Hepatocyte (in vitro differentiated cells): ENCODE results near the gene S100Z. TPM values are rescaled to one million over a fixed set of nuclear protein-coding genes. Genes with fewer than 3 reads are reported as not detected.
"Not testable (repeated sequence)": the region's sequence is repeated elsewhere in the genome, so short reads cannot be mapped to it uniquely, and the experiment has no call there.

Experiments
- DNase-seq: peaks from one replicate; pipeline ENCODE4 v3.0.0-alpha.2; 2016; ENCODE audit warnings: low spot score
- H2AFZ ChIP-seq: fragments of 200-600 bp; sonication (generic); 2 replicates; pipeline ENCODE4 v1.6.0; 2016; ENCODE audit warnings: antibody characterized with exemption, mild to moderate bottlenecking
- H3K27ac ChIP-seq: fragments of 200-600 bp; sonication (generic); 2 replicates; pipeline ENCODE4 v1.5.1; 2016; ENCODE audit warnings: mild to moderate bottlenecking
- H3K27me3 ChIP-seq: fragments of 200-600 bp; sonication (generic); 2 replicates; pipeline ENCODE4 v1.6.1; 2016
- H3K36me3 ChIP-seq: fragments of 200-600 bp; sonication (generic); replicated peaks from 2 replicates; pipeline ENCODE4 v1.5.1; 2016; ENCODE audit warnings: low read depth; ENCODE audit not compliant: insufficient read depth
- H3K4me1 ChIP-seq: fragments of 200-600 bp; sonication (generic); 2 replicates; pipeline ENCODE4 v1.5.1; 2016; ENCODE audit warnings: mild to moderate bottlenecking, moderate library complexity; ENCODE audit not compliant: insufficient read depth
- H3K4me2 ChIP-seq: fragments of 200-600 bp; sonication (generic); 2 replicates; pipeline ENCODE4 v1.6.0; 2016
- H3K4me3 ChIP-seq: fragments of 200-600 bp; sonication (generic); 2 replicates; pipeline ENCODE4 v1.5.1; 2016; ENCODE audit warnings: mild to moderate bottlenecking
- H3K79me2 ChIP-seq: fragments of 200-600 bp; sonication (generic); 2 replicates; pipeline ENCODE4 v1.6.0; 2017; ENCODE audit warnings: mild to moderate bottlenecking
- H3K9me2 ChIP-seq: fragments of 200-600 bp; sonication (generic); replicated peaks from 2 replicates; pipeline ENCODE4 v1.6.0; 2017; ENCODE audit warnings: mild to moderate bottlenecking; ENCODE audit not compliant: insufficient read depth
- H3K9me3 ChIP-seq: fragments of 200-600 bp; sonication (generic); 2 replicates; pipeline ENCODE4 v1.5.1; 2016; ENCODE audit warnings: low read depth, mild to moderate bottlenecking
- H4K20me1 ChIP-seq: fragments of 200-600 bp; sonication (generic); 2 replicates; pipeline ENCODE4 v1.6.0; 2016; ENCODE audit warnings: mild to moderate bottlenecking; ENCODE audit not compliant: insufficient read depth, poor library complexity, severe bottlenecking
- CTCF ChIP-seq: fragments of 200-600 bp; sonication (generic); IDR thresholded peaks from 2 replicates; pipeline ENCODE4 v1.5.1; 2016; ENCODE audit warnings: antibody characterized with exemption, mild to moderate bottlenecking; ENCODE audit not compliant: poor library complexity
- EZH2 ChIP-seq: fragments of 200-600 bp; sonication (generic); IDR thresholded peaks from 2 replicates; pipeline ENCODE4 v1.6.1; 2016; ENCODE audit warnings: antibody characterized with exemption, mild to moderate bottlenecking, borderline replicate concordance
- EZH2phosphoT487 ChIP-seq: fragments of 200-600 bp; sonication (generic); IDR thresholded peaks from one replicate; pipeline ENCODE4 v1.6.1; 2018; ENCODE audit warnings: antibody characterized with exemption, mild to moderate bottlenecking, low read depth, moderate library complexity; ENCODE audit not compliant: unreplicated experiment, severe bottlenecking
- WGBS: methylation state at CpG from one replicate; pipeline ENCODE4 v1.1.6; 2016; ENCODE audit warnings: low lambda C conversion rate; ENCODE audit errors: missing lambda C conversion rate; 5-methylcytosine and 5-hydroxymethylcytosine counted together
- polyA plus RNA-seq: library from polyadenylated mRNA; unstranded; fragments of >200 nt; fragmentation: Nextera tagmentation; extraction: Ambion mirVana; gene quantifications from 2 replicates; pipeline ENCODE4 v1.2.1, GENCODE V29; 2016
- total RNA-seq: library from RNA; depleted of rRNA; stranded (reverse); fragments of >200 nt; gene quantifications from 2 replicates; pipeline ENCODE4 v1.2.3, GENCODE V29; 2014

S100Z gene
- total and polyA plus RNA-seq, 2 experiments from 2014 or later = 0.51 to 1.4 TPM

DNA sequence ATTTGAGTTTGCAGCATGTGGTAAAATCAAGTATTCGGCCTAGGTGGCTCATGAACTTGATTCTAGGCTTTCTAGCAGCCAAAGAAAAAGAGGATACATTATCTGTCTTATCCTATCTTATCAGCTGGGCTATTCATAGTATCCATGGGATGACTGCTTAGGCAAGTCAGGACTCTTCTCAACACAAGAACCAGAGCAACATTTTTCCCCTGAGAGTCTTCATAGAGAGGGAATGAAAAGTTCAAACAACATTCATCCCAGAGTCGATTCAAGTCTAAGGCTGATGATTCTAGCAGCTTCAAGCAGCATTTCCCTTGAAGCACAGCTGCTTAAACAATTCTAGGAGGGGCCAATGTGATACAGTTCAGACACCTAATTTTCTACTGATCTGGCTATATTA lies 3.0 kb downstream of the S100Z start:
- H3K9me2 ChIP-seq = no peaks in the 10 kb centered on the region
- H3K4me2 ChIP-seq = no peak overlapping the region
- H3K36me3 ChIP-seq = no peaks in the 10 kb centered on the region
- TF ChIP-seq EZH2 (no peak), EZH2phosphoT487 (no peak), CTCF (no peak)
- H3K27ac ChIP-seq = no peak overlapping the region
- H3K27me3 ChIP-seq = no peaks in the 10 kb centered on the region
- H4K20me1 ChIP-seq = no peaks in the 10 kb centered on the region
- H2AFZ ChIP-seq = no peak overlapping the region
- no peaks in the 10 kb centered on the region for H3K9me3 ChIP-seq
- no peak overlapping the region for H3K4me3 ChIP-seq
- WGBS = 60% methylated on average over 2 of the region's 2 CpGs
- H3K4me1 ChIP-seq = peaks cover 7% of the 10 kb centered on the region
- H3K79me2 ChIP-seq = no peaks in the 10 kb centered on the region
- DNase-seq = no peak

DNA sequence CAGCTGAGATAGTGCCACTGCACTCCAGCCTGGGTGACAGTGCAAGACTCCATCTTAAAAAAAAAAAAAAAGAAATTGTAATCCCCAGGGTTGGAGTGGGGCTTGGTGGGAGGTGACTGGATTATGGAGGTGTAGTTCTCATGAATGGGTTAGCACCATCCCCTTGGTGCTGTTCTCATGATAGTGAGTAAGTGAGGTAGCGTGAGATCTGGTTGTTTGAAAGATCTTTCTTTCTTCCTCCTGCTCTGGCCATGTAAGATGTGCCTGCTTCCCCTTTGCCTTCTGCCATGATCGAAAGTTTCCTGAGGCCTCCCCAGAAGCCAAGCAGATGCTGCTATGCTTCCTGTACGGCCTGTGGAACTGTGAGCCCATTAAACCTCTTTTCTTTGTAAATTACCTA lies 3.9 kb downstream of the S100Z start:
- not testable (repeated sequence) for H2AFZ ChIP-seq, H3K27me3 ChIP-seq, H3K27ac ChIP-seq, H3K9me2 ChIP-seq, H3K79me2 ChIP-seq, H4K20me1 ChIP-seq, H3K36me3 ChIP-seq, H3K4me3 ChIP-seq, DNase-seq, H3K4me1 ChIP-seq, H3K4me2 ChIP-seq, H3K9me3 ChIP-seq
- 93% methylated on average over 3 of the region's 3 CpGs for WGBS

DNA sequence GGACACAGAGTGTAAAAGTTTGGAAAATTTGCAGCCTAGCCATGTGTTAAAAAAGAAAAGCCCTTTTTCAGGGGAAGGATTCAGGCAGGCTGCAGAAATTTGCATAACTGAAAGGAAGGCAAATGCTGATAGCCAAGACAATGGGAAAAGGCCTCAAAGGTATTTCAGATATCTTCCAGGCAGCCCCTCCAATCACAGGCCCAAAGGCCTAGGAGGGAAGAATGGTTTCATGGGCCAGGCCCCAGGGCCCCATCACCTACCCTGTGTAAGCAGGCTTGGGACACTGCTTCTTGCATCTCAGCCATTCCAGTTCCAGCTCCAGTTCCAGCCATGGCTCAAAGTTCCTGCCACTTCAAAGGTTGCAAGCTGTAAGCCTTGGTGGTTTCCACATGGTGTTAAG lies 4.8 kb downstream of the S100Z start:
- TF ChIP-seq EZH2 (no peak), EZH2phosphoT487 (no peak), CTCF (no peak)
- no peak overlapping the region for H3K27ac ChIP-seq
- H2AFZ ChIP-seq = no peak overlapping the region
- H3K9me2 ChIP-seq = no peaks in the 10 kb centered on the region
- no peaks in the 10 kb centered on the region for H3K36me3 ChIP-seq
- H4K20me1 ChIP-seq = no peaks in the 10 kb centered on the region
- H3K79me2 ChIP-seq = no peaks in the 10 kb centered on the region
- H3K4me2 ChIP-seq = no peak overlapping the region
- H3K4me1 ChIP-seq = peaks cover 7% of the 10 kb centered on the region
- no peaks in the 10 kb centered on the region for H3K9me3 ChIP-seq
- DNase-seq = no peak
- no peak overlapping the region for H3K4me3 ChIP-seq
- no peaks in the 10 kb centered on the region for H3K27me3 ChIP-seq

DNA sequence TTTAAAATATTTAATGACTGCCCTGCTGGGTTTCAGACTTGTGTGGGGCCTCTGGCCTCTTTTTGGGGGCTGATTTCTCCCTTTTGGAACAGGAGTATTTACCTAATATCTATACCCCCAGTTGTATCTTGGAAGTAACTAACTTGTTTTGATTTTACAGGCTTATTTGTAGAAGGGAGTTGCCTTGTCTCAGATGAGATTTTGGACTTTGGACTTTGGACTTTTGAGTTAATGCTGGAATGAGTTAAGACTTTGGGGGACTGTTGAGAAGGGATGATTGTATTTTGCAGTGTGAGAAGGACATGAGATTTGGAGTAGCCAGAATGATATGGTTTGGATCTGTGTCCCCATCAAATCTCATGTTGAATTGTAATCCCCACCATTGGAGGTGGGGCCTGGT lies 5.7 kb downstream of the S100Z start:
- H3K9me3 ChIP-seq, H3K4me1 ChIP-seq, H3K79me2 ChIP-seq, H3K36me3 ChIP-seq, H3K9me2 ChIP-seq, DNase-seq, H3K4me2 ChIP-seq, H3K27ac ChIP-seq, H2AFZ ChIP-seq, H3K27me3 ChIP-seq, H3K4me3 ChIP-seq, H4K20me1 ChIP-seq: not testable (repeated sequence)

GRCh38 chr5:76855961-76856360 lies 6.1 kb downstream of the S100Z start:
- H3K9me3 ChIP-seq = no peaks in the 10 kb centered on the region
- TF ChIP-seq CTCF = no peak
- TF ChIP-seq EZH2phosphoT487 = no peak
- TF ChIP-seq EZH2 = no peak
- no peaks in the 10 kb centered on the region for H3K79me2 ChIP-seq
- no peaks in the 10 kb centered on the region for H3K9me2 ChIP-seq
- H3K4me1 ChIP-seq = peaks cover 7% of the 10 kb centered on the region
- H3K36me3 ChIP-seq = no peaks in the 10 kb centered on the region
- DNase-seq = no peak
- H3K27ac ChIP-seq = no peak overlapping the region
- no peaks in the 10 kb centered on the region for H3K27me3 ChIP-seq
- WGBS = 98% methylated on average over 3 of the region's 3 CpGs
- no peaks in the 10 kb centered on the region for H4K20me1 ChIP-seq
- no peak overlapping the region for H3K4me2 ChIP-seq
- H3K4me3 ChIP-seq = no peak overlapping the region
- H2AFZ ChIP-seq = no peak overlapping the region

- H3K4me2 ChIP-seq, H3K27me3 ChIP-seq, DNase-seq, H3K9me3 ChIP-seq, H3K36me3 ChIP-seq, H3K4me3 ChIP-seq, H2AFZ ChIP-seq, H3K9me2 ChIP-seq, H3K27ac ChIP-seq, H3K4me1 ChIP-seq, H3K79me2 ChIP-seq, H4K20me1 ChIP-seq: not testable (repeated sequence)
- WGBS = 63% methylated on average over 4 of the region's 4 CpGs
Measured at GRCh38 chr5:76856800-76857199, 7.0 kb downstream of the S100Z start.
